Esophagus squamous epithelium (tissue), 4 donors: ENCODE results near the gene DIO3.

Experiments used
- POLR2A ChIP-seq, 4 donors: fragments of 450-650 bp; IDR thresholded peaks; one replicate each; pipeline ENCODE4 v1.6.1; 2017; ENCODE audit warnings: antibody characterized with exemption in 4 of 4, mild to moderate bottlenecking in 4 of 4, moderate library complexity in 3 of 4
- TF ChIP-seq, protein P1 (sequence below), 6 experiments: fragments of 450-650 bp in 4 of 6; fragments of 200-600 bp in 2 of 6; sonication (generic) in 2 of 6; IDR thresholded peaks; one replicate each; pipeline ENCODE4 v1.5.1; 2016 to 2019; ENCODE audit warnings: antibody characterized with exemption in 6 of 6, mild to moderate bottlenecking in 4 of 6, moderate library complexity in 4 of 6

DNA sequence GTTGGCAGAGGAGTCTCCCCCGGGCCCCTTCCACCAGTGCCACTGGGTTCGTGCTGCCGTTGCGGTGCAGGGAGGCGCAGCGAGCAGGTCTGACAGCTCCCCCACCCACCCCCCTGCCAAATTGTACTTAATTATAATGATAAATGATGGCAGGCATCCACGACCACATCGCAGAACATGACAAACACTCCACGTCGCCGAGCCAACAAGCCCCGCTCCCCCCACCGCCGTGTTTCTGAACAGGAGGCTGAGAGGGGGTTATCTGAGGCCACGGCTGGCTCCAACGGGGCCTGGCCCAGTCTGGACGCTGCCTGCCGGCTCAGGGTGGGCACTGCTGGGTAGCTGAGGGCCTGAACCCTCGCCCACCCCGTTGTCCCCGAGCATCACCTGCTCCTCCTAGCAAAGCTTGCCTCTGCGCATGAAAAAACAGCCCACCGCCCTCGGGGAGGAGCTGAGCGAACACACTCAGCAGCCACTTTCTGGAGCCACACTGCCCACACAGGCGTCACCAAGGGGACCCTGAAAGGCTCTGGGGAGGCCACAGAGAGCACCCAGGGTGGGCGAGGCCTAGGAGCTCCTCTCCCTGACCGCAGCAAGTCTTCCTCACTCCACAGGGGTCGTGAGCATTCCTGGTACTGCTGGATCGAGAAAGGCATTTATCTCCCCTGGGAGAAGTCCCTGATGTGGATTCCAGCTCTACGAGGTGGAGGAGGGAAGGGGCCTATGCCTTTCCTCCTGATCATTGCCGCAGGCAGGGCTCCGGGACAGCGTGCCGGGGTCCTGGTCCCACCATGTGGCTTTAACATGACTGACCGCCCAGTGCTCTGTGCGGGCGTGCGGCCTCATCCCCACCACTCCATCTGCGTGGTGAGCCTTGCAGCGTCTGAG, 35.4 kb upstream of the DIO3 start:
- TF ChIP-seq, protein P1, sequence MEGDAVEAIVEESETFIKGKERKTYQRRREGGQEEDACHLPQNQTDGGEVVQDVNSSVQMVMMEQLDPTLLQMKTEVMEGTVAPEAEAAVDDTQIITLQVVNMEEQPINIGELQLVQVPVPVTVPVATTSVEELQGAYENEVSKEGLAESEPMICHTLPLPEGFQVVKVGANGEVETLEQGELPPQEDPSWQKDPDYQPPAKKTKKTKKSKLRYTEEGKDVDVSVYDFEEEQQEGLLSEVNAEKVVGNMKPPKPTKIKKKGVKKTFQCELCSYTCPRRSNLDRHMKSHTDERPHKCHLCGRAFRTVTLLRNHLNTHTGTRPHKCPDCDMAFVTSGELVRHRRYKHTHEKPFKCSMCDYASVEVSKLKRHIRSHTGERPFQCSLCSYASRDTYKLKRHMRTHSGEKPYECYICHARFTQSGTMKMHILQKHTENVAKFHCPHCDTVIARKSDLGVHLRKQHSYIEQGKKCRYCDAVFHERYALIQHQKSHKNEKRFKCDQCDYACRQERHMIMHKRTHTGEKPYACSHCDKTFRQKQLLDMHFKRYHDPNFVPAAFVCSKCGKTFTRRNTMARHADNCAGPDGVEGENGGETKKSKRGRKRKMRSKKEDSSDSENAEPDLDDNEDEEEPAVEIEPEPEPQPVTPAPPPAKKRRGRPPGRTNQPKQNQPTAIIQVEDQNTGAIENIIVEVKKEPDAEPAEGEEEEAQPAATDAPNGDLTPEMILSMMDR (IDR thresholded peaks at IDR 0.05), result no peak
- TF ChIP-seq POLR2A (IDR thresholded peaks at IDR 0.05), result no peak
